Stimulated activated CD4-positive, alpha-beta T cell treated with anti-CD3 and anti-CD28 coated beads, Interleukin-1b, Interleukin-23, amount 100 ng/mL, for 4 hours (primary cell): ENCODE results near the gene SAE1.
A peak's percentile ranks its signal among the peaks of the same experiment; 100 is the strongest.

Experiments
- DNase-seq, 2 donors: peaks; one replicate each; pipeline ENCODE4 v3.0.0-alpha.2; 2020; ENCODE audit warnings: low read depth in 2 of 2

Gene SAE1

GRCh38 chr19:47210689-47211316 is 80.2 kb downstream of the SAE1 start:
- peak; percentile 61 to 85 for DNase-seq

- no peak for DNase-seq
These were observed 84.9 kb downstream of the SAE1 start for GRCh38 chr19:47215581-47215980.

GRCh38 chr19:47221080-47221841 is 90.6 kb downstream of the SAE1 start:
- DNase-seq: no peak

DNA sequence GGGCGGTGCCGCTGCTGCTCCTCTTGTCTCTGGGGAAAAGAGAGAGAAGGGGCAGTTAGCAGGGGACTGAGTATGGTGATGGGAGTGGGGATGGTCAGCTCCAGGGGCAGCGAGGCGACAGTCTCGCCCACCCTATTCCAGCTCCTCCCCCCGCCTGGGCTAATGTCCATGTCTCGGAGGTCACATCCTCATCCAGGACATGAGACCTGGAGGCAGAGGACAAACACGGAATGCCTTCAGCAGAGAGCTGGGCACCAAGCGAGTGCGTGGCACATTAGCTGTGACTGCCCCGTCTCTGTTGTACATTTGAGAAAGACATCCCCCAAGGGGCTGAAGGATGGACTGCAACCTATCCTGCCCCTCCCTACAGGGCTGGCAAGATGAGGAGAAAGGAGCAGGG is 91.3 kb downstream of the SAE1 start:
- DNase-seq: no peak

DNA sequence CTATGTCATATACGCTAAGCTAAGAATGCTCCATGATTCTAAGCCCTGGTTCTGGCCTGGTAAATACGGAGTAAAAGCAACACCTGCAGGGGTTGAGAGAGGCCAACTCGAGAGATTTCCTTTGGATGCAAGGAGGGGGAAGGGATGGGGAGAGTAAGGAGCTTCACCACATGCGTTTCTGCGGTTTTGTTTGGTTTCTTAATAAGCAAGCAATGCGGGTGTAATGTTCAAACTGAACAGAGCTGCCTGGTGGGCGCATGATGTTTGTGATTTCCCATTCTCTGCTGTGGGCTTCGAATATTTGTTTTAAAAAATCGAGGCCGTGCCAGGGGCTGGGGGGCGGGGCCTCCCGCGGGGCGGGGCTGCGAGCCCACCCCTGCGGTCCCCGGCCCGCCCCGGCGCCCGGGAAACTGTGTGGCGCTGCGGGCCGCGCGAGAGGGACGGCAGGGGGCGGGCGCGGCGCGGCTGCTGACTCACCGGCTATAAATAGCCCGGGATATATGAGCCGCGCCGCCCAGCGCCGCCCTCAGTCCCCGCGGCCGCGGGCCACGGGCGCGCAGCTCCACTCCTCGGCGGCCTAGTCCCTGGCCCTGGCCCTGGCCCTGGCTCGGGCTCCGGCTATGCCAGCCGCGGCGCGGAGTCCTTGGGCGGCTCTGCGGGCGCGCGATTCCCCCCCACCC is 95.3 kb downstream of the SAE1 start:
- peak; percentile 78 to 83 for DNase-seq

GRCh38 chr19:47226426-47227351 is 96.1 kb downstream of the SAE1 start:
- DNase-seq: no peak

DNA sequence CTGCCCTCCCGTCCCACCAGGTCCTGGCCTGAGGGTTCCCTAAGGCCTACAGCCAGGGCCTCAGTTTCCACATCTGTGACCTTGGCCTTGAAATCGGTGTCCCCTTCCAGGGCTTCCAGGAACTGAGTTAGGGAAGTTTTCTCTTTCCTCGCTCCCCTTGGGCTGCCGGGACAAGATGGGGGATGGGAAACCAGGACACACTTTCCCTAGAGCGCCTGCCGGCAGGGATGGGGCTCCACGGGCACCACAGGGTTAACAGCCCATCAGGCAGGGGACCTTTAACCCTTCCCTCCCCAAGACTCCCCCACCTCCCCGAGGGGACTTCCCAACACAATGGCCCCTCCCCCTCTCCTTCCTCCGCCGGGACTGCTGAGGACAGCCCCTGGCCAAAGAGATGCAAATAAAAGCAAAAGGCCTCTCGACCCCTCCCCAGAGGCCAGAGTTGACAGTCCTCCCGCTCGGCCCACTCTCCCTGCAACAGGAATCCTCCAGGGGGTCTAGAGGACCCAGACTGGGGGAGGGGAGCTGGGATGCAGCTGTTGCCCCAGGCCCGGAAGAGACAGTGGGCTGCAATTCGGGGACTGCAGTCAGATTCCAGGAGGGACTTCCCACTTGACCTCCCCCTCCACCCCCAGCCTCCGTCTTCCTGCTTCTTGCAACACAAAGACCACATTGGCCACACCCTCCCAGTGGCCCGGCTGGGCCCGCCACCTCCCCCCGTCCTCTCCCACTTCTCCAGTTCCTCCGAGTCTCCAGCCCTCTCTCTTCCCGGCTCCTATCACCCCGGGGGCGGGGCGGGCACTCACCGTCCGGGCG is 96.9 kb downstream of the SAE1 start:
- no peak for DNase-seq

GRCh38 chr19:47228168-47228936 is 97.7 kb downstream of the SAE1 start:
- DNase-seq: no peak

GRCh38 chr19:47228937-47229675 is 98.5 kb downstream of the SAE1 start:
- DNase-seq: no peak

DNA sequence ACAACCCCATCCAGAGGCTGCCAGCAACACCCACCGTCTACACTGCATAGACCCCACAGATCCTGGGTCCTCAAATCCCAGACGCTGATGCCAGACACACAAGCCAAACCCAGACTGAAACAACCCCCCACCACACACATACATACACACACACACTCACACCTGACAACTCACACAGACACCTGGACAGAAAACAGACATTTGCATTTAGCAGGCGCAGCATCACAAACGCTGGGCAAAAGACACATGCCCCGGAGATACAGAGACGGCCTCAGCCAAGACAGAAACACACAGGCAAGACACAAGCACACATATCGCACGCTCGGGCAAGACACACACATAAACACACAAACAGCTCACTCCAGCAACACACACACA is 99.0 kb downstream of the SAE1 start:
- no peak for DNase-seq

- DNase-seq: peak; percentile 71 to 73
These were observed 99.7 kb downstream of the SAE1 start for GRCh38 chr19:47230054-47230920.

GRCh38 chr19:47230921-47231214 is 100.2 kb downstream of the SAE1 start, which contains the start of gene BBC3:
TSS of gene BBC3 (minus strand) at chr19:47231199. CDS start at chr19:47228431, 2,768 bp downstream.
- DNase-seq: no peak

- peak; percentile 89 to 93 for DNase-seq
These were observed 100.8 kb downstream of the SAE1 start for GRCh38 chr19:47231215-47232054.

DNA sequence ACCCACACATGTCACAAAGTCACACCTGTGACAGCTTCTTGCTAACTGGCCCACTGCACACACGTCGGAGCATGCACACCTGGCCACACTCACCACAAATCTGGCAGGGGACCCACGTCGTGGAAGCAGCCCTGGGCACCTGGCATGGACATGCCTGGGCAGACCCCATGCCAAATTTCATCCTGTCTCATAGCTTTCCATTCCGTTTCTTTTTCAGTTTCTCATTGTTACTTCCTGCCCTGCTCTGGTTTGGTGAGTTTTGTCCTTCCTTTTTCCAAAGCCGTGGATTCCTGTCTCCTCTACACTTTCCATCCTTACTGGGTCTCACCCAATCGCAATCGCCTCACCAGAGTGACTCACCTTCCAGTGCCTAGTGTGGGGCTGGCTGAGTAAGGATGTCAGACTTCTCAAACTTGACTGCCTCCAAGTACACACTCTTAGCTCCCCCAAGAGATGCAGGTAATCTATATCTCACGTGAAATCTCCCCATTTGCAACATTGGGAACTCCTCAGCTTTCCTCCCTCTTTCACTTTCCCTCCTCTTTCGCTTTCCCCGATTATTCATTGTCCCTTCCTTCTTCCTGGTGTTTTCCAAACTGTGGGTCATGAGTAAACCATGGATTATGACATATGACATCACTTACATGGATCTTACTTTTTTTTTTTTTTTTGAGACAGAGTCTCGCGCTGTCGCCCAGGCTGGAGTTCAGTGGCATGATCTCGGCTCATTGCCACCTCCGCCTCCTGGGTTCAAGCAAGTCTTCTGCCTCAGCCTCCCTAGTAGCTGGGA is 102.0 kb downstream of the SAE1 start:
- no peak for DNase-seq

DNA sequence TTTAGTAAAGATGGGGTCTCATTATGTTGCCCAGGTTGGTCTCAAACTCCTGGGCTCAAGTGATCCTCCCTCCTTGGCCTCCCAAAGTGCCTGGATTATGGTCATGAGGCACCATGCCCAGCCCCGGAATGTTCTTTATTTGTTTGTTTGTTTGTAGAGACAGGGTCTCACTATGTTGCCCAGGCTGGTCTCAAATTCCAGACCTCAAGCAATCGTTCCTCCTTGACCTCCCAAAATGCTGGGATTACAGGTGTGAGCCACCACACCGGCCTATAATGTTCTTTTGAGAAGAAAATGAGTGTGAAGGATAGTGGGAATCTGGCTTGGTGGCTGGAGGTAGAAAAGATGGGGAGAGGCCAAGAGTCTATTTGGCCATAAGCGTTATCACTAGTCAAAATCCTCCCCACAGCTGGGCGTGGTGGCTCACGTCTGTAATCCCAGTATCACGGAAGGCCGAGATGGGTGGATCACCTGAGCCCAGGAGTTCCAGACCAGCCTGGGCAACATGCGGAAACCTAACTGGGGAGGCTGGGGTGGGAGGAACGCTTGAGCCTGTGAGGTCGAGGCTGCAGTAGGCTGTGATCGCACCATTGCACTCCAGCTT is 105.5 kb downstream of the SAE1 start:
- no peak for DNase-seq

GRCh38 chr19:47239152-47239551 is 108.5 kb downstream of the SAE1 start:
- no peak for DNase-seq
